Right lobe of liver (tissue), 6 donors: ENCODE measurements around the gene PLA2G4C. TPM values are rescaled to one million over a fixed set of nuclear protein-coding genes. Genes with fewer than 3 reads are reported as not detected.

Source experiments
- ATAC-seq, 4 donors: fragments of 200-7000 bp; cut with Tn5 transposase; one replicate each; pipeline ENCODE4 v1.9.1; 2020; ENCODE audit warnings: mild to moderate bottlenecking in 4 of 4, moderate library complexity in 4 of 4
- DNase-seq, 3 donors: peaks; one replicate each; pipeline ENCODE4 v3.0.0-alpha.2; 2020
- H3K27ac ChIP-seq, 3 donors: fragments of 200-600 bp; one replicate each; pipeline ENCODE4 v1.8.0; 2022
- H3K27me3 ChIP-seq, 2 donors: fragments of 200-600 bp; one replicate each; pipeline ENCODE4 v1.8.0; 2022
- H3K36me3 ChIP-seq, 4 donors: fragments of 200-600 bp; sonication (generic) in 1 of 4; one replicate each; pipeline versions ENCODE4 v1.5.1 to v1.8.0; 2017 to 2022; ENCODE audit warnings: control low read depth in 1 of 4
- H3K4me1 ChIP-seq, 4 donors: fragments of 200-600 bp; sonication (generic) in 1 of 4; one replicate each; pipeline versions ENCODE4 v1.5.1 to v1.8.0; 2017 to 2022; ENCODE audit warnings: control low read depth in 1 of 4
- H3K4me3 ChIP-seq, 3 donors: fragments of 200-600 bp; one replicate each; pipeline ENCODE4 v1.8.0; 2022
- H3K9me3 ChIP-seq, 4 donors: fragments of 200-600 bp; sonication (generic) in 1 of 4; one replicate each; pipeline versions ENCODE4 v1.5.1 to v1.8.0; 2017 to 2022; ENCODE audit warnings: control low read depth in 1 of 4
- POLR2A ChIP-seq: fragments of 450-650 bp; IDR thresholded peaks from one replicate; pipeline ENCODE4 v1.6.1; 2017; ENCODE audit warnings: antibody characterized with exemption, mild to moderate bottlenecking
- WGBS: methylation state at CpG from one replicate; pipeline ENCODE4 v1.1.6; 2018; ENCODE audit warnings: low coverage, low lambda C conversion rate; ENCODE audit not compliant: insufficient coverage; ENCODE audit errors: missing lambda C conversion rate; 5-methylcytosine and 5-hydroxymethylcytosine counted together
- intact Hi-C, 2 donors: fragments of 100-400 bp; cut with DNase I; formaldehyde crosslinking; loops; one replicate each; pipeline versions ENCODE4 v1.11.2 to v1.14.1; 2022
- total RNA-seq, 6 experiments: library from RNA; depleted of rRNA in 2 of 6; stranded (reverse); fragments of >200 nt in 2 of 6; fragmentation: NEBNext Ultra II Directional in 3 of 6; extraction: Animal tissue kit (Norgen Biotek cat#: 25700) in 3 of 6; gene quantifications; one replicate each; pipeline versions ENCODE4 v1.1.0 to v1.2.4, GENCODE V29; 2016 to 2023
- TF ChIP-seq, protein P1 (sequence below), 4 donors: fragments of 200-600 bp in 3 of 4; fragments of 450-650 bp in 1 of 4; IDR thresholded peaks; one replicate each; pipeline versions ENCODE4 v1.5.1 to v1.8.0; 2016 to 2022; ENCODE audit warnings: antibody characterized with exemption in 4 of 4, mild to moderate bottlenecking in 2 of 4
- donor health status: DM: no; HTN: yes; CAD: no.
- donor health status: DM: no; HTN: no; CAD: no.
- donor health status: DM: no; HTN: no; CAD: no.
- donor health status: DM: no; HTN: yes; CAD: no.
- donor health status: DM: no; HTN: yes; CAD: no.

The PLA2G4C gene
- total RNA-seq, 6 experiments from 2014 or later: 3.8 to 29.7 (median 9.8) TPM

DNA sequence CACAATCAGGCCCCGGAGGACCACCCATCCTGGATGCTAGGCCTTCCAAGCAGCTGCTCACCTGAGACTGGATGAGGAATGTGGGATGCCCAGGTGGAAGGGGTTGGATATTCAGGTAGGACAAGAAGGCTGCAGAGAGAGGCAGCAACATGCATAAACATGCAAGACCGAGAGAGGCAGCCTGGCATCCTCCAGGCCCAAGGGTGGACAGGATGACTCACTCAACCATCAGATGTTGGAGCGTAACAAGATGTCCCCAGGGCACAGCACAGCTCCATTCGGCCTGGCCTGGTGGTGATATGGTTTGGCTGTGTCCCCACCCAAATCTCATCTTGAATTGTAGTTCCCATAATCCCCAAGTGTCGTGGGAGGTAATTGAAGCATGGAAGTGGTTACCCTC lies 56.8 kb downstream of the PLA2G4C start:
- 84% methylated on average over 4 of the region's 5 CpGs for WGBS
- Histone ChIP-seq H3K9me3 (no peaks in the 10 kb centered on the region), H3K4me1 (no peaks in the 10 kb centered on the region), H3K4me3 (no peak overlapping the region), H3K27me3 (no peaks in the 10 kb centered on the region), H3K36me3 (no peaks in the 10 kb centered on the region), H3K27ac (no peak overlapping the region)
- intact Hi-C loops: no loop called here
- DNase-seq (no peak), ATAC-seq (no peak)
- no peak for TF ChIP-seq POLR2A
- TF ChIP-seq, protein P1, sequence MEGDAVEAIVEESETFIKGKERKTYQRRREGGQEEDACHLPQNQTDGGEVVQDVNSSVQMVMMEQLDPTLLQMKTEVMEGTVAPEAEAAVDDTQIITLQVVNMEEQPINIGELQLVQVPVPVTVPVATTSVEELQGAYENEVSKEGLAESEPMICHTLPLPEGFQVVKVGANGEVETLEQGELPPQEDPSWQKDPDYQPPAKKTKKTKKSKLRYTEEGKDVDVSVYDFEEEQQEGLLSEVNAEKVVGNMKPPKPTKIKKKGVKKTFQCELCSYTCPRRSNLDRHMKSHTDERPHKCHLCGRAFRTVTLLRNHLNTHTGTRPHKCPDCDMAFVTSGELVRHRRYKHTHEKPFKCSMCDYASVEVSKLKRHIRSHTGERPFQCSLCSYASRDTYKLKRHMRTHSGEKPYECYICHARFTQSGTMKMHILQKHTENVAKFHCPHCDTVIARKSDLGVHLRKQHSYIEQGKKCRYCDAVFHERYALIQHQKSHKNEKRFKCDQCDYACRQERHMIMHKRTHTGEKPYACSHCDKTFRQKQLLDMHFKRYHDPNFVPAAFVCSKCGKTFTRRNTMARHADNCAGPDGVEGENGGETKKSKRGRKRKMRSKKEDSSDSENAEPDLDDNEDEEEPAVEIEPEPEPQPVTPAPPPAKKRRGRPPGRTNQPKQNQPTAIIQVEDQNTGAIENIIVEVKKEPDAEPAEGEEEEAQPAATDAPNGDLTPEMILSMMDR (IDR thresholded peaks at IDR 0.05): no peak

DNA sequence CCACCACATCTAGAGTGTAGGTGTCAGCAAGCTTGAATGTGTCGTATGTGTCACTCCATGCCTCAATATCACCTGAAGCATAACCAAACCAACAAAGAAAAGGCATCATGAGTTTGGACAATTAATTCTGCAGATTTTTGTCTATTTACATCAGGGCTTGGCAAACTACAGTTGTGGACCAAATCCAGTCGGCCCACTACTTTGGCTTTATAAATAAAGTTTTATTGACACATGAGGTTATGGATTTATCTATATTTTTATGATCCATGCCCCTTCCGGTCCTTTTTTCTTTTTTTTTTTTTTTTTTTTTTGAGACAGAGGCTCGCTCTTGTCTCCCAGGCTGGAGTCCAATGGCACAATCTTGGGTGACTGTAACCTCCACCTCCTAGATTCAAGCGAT lies 57.5 kb downstream of the PLA2G4C start:
- TF ChIP-seq, protein P1 (IDR thresholded peaks at IDR 0.05): no peak
- no peak for TF ChIP-seq POLR2A
- Histone ChIP-seq H3K36me3 (no peaks in the 10 kb centered on the region), H3K4me1 (no peaks in the 10 kb centered on the region), H3K27ac (no peak overlapping the region), H3K4me3 (no peak overlapping the region), H3K27me3 (no peaks in the 10 kb centered on the region), H3K9me3 (no peaks in the 10 kb centered on the region)
- intact Hi-C loops: no loop called here
- ATAC-seq (no peak), DNase-seq (no peak)
- 61% methylated on average over 4 of the region's 5 CpGs for whole genome bisulfite sequencing

DNA sequence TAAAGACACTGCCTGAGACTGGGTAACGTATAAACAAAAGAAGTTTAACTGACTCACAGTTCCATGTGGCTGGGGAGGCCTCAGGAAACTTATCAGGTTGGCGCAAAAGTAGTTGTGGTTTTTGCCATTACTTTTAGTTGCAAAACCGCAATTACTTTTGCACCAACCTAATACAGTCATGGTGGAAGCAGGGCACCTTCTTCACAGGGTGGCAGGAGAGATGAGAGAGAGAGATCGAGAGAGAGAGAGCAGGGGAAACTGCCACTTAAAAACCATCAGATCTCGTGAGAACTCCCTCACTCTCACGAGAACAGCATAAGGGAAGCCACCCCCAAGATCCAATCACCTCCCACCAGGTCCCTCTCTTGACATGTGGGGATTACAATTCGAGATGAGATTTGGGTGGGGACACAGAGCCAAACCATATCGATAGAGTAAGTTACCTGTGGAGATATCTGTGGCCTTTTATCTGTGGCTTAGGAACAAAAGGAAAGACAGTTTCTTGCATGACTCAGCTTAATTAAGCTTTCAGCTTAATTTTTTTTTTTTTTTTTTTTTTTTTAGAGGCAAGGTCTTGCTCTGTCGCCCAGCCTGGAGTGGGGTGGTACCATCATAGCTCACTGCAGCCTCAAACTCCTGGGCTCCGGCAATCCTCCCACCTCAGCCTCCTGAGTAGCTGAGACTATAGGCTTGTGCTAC lies 59.1 kb downstream of the PLA2G4C start:
- H3K4me1 ChIP-seq: no peaks in the 10 kb centered on the region
- TF ChIP-seq, protein P1 (IDR thresholded peaks at IDR 0.05): no peak
- no peak for TF ChIP-seq POLR2A
- no peak for ATAC-seq
- no peaks in the 10 kb centered on the region for H3K27me3 ChIP-seq
- no peak overlapping the region for H3K4me3 ChIP-seq
- no peaks in the 10 kb centered on the region for H3K36me3 ChIP-seq
- WGBS: 58% methylated on average over 6 of the region's 10 CpGs
- no peaks in the 10 kb centered on the region for H3K9me3 ChIP-seq
- intact Hi-C loops: no loop called here
- no peak for DNase-seq
- H3K27ac ChIP-seq: no peak overlapping the region

GRCh38 chr19:48044561-48044960 lies 66.1 kb downstream of the PLA2G4C start:
- DNase-seq (no peak), ATAC-seq (no peak)
- Histone ChIP-seq H3K9me3 (no peaks in the 10 kb centered on the region), H3K36me3 (no peaks in the 10 kb centered on the region), H3K27ac (no peak overlapping the region), H3K27me3 (no peaks in the 10 kb centered on the region), H3K4me3 (no peak overlapping the region), H3K4me1 (no peaks in the 10 kb centered on the region)
- intact Hi-C loops: no loop called here
- TF ChIP-seq, protein P1 (IDR thresholded peaks at IDR 0.05): no peak
- no peak for TF ChIP-seq POLR2A
- 65% methylated on average over 5 of the region's 5 CpGs for WGBS
